HUES6 (cell line): ENCODE results near the gene SCART1.
"Not testable (repeated sequence)": the region's sequence is repeated elsewhere in the genome, so short reads cannot be mapped to it uniquely, and the experiment has no call there.

Experiments used
- H3K27ac ChIP-seq: 2 replicates; pipeline ENCODE4 v1.7.0; 2013; ENCODE audit warnings: low read depth, mild to moderate bottlenecking, low read length, inconsistent platforms
- H3K27me3 ChIP-seq: 2 replicates; pipeline ENCODE4 v1.6.1; 2013; ENCODE audit warnings: low read length; ENCODE audit not compliant: control insufficient read depth, insufficient read depth
- H3K36me3 ChIP-seq: 2 replicates; pipeline ENCODE4 v1.6.1; 2013; ENCODE audit warnings: low read length; ENCODE audit not compliant: control insufficient read depth, insufficient read depth
- H3K4me1 ChIP-seq: 2 replicates; pipeline ENCODE4 v1.6.1; 2013; ENCODE audit warnings: low read length; ENCODE audit not compliant: control insufficient read depth, insufficient read depth
- H3K4me3 ChIP-seq: 2 replicates; pipeline ENCODE4 v1.5.1; 2013; ENCODE audit warnings: low read depth, low read length
- H3K9ac ChIP-seq: one replicate; pipeline ENCODE4 v1.6.1; 2013; ENCODE audit warnings: mild to moderate bottlenecking, low read length
- H3K9me3 ChIP-seq: 2 replicates; pipeline ENCODE4 v1.6.1; 2013; ENCODE audit warnings: low read depth, low read length; ENCODE audit not compliant: control insufficient read depth, insufficient read depth

The SCART1 gene

GRCh38 chr10:133439517-133440461 lies 14.0 kb upstream of the SCART1 start:
- Histone ChIP-seq H3K27ac (no peak overlapping the region), H3K9ac (no peak overlapping the region), H3K4me1 (no peaks in the 10 kb centered on the region), H3K27me3 (no peaks in the 10 kb centered on the region), H3K36me3 (no peaks in the 10 kb centered on the region), H3K9me3 (peaks cover 43% of the 10 kb centered on the region; the same call in 1 of the 2 replicates), H3K4me3 (no peak overlapping the region)

GRCh38 chr10:133440633-133441285 lies 13.0 kb upstream of the SCART1 start:
- H3K27ac ChIP-seq = no peak overlapping the region
- no peaks in the 10 kb centered on the region for H3K4me1 ChIP-seq
- peaks cover 50% of the 10 kb centered on the region; the same call in 1 of the 2 replicates for H3K9me3 ChIP-seq
- H3K27me3 ChIP-seq = no peaks in the 10 kb centered on the region
- H3K9ac ChIP-seq = no peak overlapping the region
- no peaks in the 10 kb centered on the region for H3K36me3 ChIP-seq
- H3K4me3 ChIP-seq = no peak overlapping the region

- H3K9me3 ChIP-seq = peaks cover 50% of the 10 kb centered on the region; the same call in 1 of the 2 replicates
Observed at GRCh38 chr10:133441356-133441755, 12.4 kb upstream of the SCART1 start.

GRCh38 chr10:133441780-133442179 lies 12.0 kb upstream of the SCART1 start:
- Histone ChIP-seq H3K4me3 (no peak overlapping the region), H3K9ac (no peak overlapping the region), H3K9me3 (peaks cover 53% of the 10 kb centered on the region)

More at GRCh38 chr10:133441356-133441755, 12.4 kb upstream of the SCART1 start:
- H3K36me3 ChIP-seq, H3K4me1 ChIP-seq, H3K27ac ChIP-seq, H3K4me3 ChIP-seq, H3K27me3 ChIP-seq, H3K9ac ChIP-seq: not testable (repeated sequence)

GRCh38 chr10:133442191-133442966 lies 11.4 kb upstream of the SCART1 start:
- no peaks in the 10 kb centered on the region for H3K36me3 ChIP-seq
- no peaks in the 10 kb centered on the region for H3K4me1 ChIP-seq
- H3K27me3 ChIP-seq = no peaks in the 10 kb centered on the region
- no peak overlapping the region for H3K9ac ChIP-seq
- H3K4me3 ChIP-seq = no peak overlapping the region
- H3K9me3 ChIP-seq = peaks cover 57% of the 10 kb centered on the region
- H3K27ac ChIP-seq = no peak overlapping the region

More at GRCh38 chr10:133441780-133442179, 12.0 kb upstream of the SCART1 start:
- Histone ChIP-seq H3K36me3 (no peaks in the 10 kb centered on the region), H3K4me1 (no peaks in the 10 kb centered on the region), H3K27ac (no peak overlapping the region), H3K27me3 (no peaks in the 10 kb centered on the region)

- Histone ChIP-seq H3K9me3 (peaks cover 61% of the 10 kb centered on the region), H3K27ac (no peak overlapping the region), H3K27me3 (no peaks in the 10 kb centered on the region), H3K4me3 (no peak overlapping the region), H3K9ac (no peak overlapping the region), H3K4me1 (no peaks in the 10 kb centered on the region), H3K36me3 (no peaks in the 10 kb centered on the region)
Observed at GRCh38 chr10:133442967-133443924, 10.5 kb upstream of the SCART1 start.

GRCh38 chr10:133444342-133445267 lies 9.1 kb upstream of the SCART1 start:
- H3K9me3 ChIP-seq = peaks cover 71% of the 10 kb centered on the region
- H3K27ac ChIP-seq = no peak overlapping the region

GRCh38 chr10:133445268-133445732 lies 8.4 kb upstream of the SCART1 start:
- H3K4me3 ChIP-seq = no peak overlapping the region
- H3K27me3 ChIP-seq = no peaks in the 10 kb centered on the region
- no peak overlapping the region for H3K27ac ChIP-seq
- no peaks in the 10 kb centered on the region for H3K4me1 ChIP-seq
- no peaks in the 10 kb centered on the region for H3K36me3 ChIP-seq
- H3K9ac ChIP-seq = no peak overlapping the region
- H3K9me3 ChIP-seq = peaks cover 73% of the 10 kb centered on the region

More at GRCh38 chr10:133444342-133445267, 9.1 kb upstream of the SCART1 start:
- no peaks in the 10 kb centered on the region for H3K4me1 ChIP-seq
- no peak overlapping the region for H3K9ac ChIP-seq
- no peaks in the 10 kb centered on the region for H3K27me3 ChIP-seq
- no peaks in the 10 kb centered on the region for H3K36me3 ChIP-seq
- H3K4me3 ChIP-seq = no peak overlapping the region
